GM23338 (cell line): Measurements from ENCODE around the gene MIOS. TPM values are rescaled to one million over a fixed set of nuclear protein-coding genes. Genes with fewer than 3 reads are reported as not detected.

Experiments used
- ATAC-seq: fragments of 200-7000 bp; cut with Tn5 transposase; 3 replicates; pipeline ENCODE4 v1.9.1; 2020
- DNase-seq: peaks from one replicate; pipeline ENCODE4 v3.0.0-alpha.2; 2015; ENCODE audit warnings: low spot score
- H2AFZ ChIP-seq: fragments of 200-600 bp; sonication (generic); 2 replicates; pipeline ENCODE4 v1.8.0; 2016; ENCODE audit warnings: antibody characterized with exemption, mild to moderate bottlenecking, moderate library complexity
- H3F3A ChIP-seq: fragments of 200-600 bp; sonication (generic); replicated peaks from 2 replicates; pipeline ENCODE4 v1.8.0; 2017; ENCODE audit warnings: antibody characterized with exemption, mixed run types, low read depth
- H3K27ac ChIP-seq: fragments of 200-600 bp; sonication (generic); 2 replicates; pipeline ENCODE4 v1.6.1; 2016; ENCODE audit warnings: low read depth
- H3K27me3 ChIP-seq: fragments of 200-600 bp; sonication (generic); 2 replicates; pipeline ENCODE4 v1.8.0; 2016; ENCODE audit warnings: mild to moderate bottlenecking, mixed run types, moderate library complexity; ENCODE audit not compliant: insufficient read depth
- H3K36me3 ChIP-seq: fragments of 200-600 bp; sonication (generic); 2 replicates; pipeline ENCODE4 v1.8.0; 2016; ENCODE audit warnings: mild to moderate bottlenecking; ENCODE audit not compliant: insufficient read depth
- H3K4me1 ChIP-seq: fragments of 200-600 bp; sonication (generic); 2 replicates; pipeline ENCODE4 v1.8.0; 2016; ENCODE audit warnings: mild to moderate bottlenecking, moderate library complexity; ENCODE audit not compliant: insufficient read depth
- H3K4me2 ChIP-seq: fragments of 200-600 bp; sonication (generic); 2 replicates; pipeline ENCODE4 v1.7.1; 2017; ENCODE audit warnings: mixed run types
- H3K4me3 ChIP-seq: fragments of 200-600 bp; sonication (generic); 2 replicates; pipeline ENCODE4 v1.6.1; 2016; ENCODE audit warnings: mixed run types
- H3K79me2 ChIP-seq: fragments of 200-600 bp; sonication (generic); replicated peaks from 2 replicates; pipeline ENCODE4 v1.8.0; 2017; ENCODE audit warnings: mild to moderate bottlenecking; ENCODE audit not compliant: insufficient read depth
- H3K9me2 ChIP-seq: fragments of 200-600 bp; sonication (generic); 2 replicates; pipeline ENCODE4 v1.8.0; 2017; ENCODE audit not compliant: insufficient read depth
- H4K20me1 ChIP-seq: fragments of 200-600 bp; sonication (generic); replicated peaks from 2 replicates; pipeline ENCODE4 v1.8.0; 2017; ENCODE audit warnings: mild to moderate bottlenecking; ENCODE audit not compliant: insufficient read depth
- H3K27ac Mint-ChIP-seq: 2 replicates; pipeline ENCODE4 v1.8.0; 2020; ENCODE audit warnings: inconsistent platforms, mild to moderate bottlenecking, moderate library complexity, mixed read lengths
- H3K27me3 Mint-ChIP-seq: 3 replicates; pipeline ENCODE4 v1.8.0; 2022; ENCODE audit warnings: low read depth, mild to moderate bottlenecking, moderate library complexity, mixed read lengths, inconsistent platforms; ENCODE audit not compliant: insufficient read depth, poor library complexity
- H3K36me3 Mint-ChIP-seq: 3 replicates; pipeline ENCODE4 v1.8.0; 2021; ENCODE audit warnings: low read depth, mild to moderate bottlenecking, inconsistent platforms, moderate library complexity, mixed read lengths
- H3K4me1 Mint-ChIP-seq: 3 replicates; pipeline ENCODE4 v1.8.0; 2020; ENCODE audit warnings: mild to moderate bottlenecking, inconsistent platforms, mixed read lengths
- H3K4me3 Mint-ChIP-seq: 3 replicates; pipeline ENCODE4 v1.8.0; 2021; ENCODE audit warnings: moderate library complexity, mild to moderate bottlenecking, inconsistent platforms, mixed read lengths
- H3K9me3 Mint-ChIP-seq: 3 replicates; pipeline ENCODE4 v1.8.0; 2020; ENCODE audit warnings: moderate library complexity, mild to moderate bottlenecking, inconsistent platforms, mixed read lengths
- CREB1 ChIP-seq: fragments of 250-450 bp; sonication (Bioruptor Pico); IDR thresholded peaks from 2 replicates; pipeline ENCODE4 v1.5.0; 2020; ENCODE audit warnings: low read depth, mild to moderate bottlenecking, moderate library complexity
- CTCF ChIP-seq, 2 experiments: fragments of 200-600 bp in 1 of 2; sonication (generic) in 1 of 2; conservative IDR thresholded peaks; 2 replicates each; pipeline versions ENCODE4 v1.5.1 to v1.6.1; 2016 to 2017; ENCODE audit warnings: antibody characterized with exemption in 2 of 2, low read depth in 2 of 2, mild to moderate bottlenecking in 2 of 2, moderate library complexity in 1 of 2
- EZH2 ChIP-seq: fragments of 200-600 bp; sonication (generic); IDR thresholded peaks from one replicate; pipeline ENCODE4 v1.8.0; 2017; ENCODE audit warnings: antibody characterized with exemption, mild to moderate bottlenecking, low read depth; ENCODE audit not compliant: unreplicated experiment
- EZH2phosphoT487 ChIP-seq: fragments of 200-600 bp; sonication (generic); IDR thresholded peaks from one replicate; pipeline ENCODE4 v1.8.1; 2018; ENCODE audit warnings: antibody characterized with exemption; ENCODE audit not compliant: unreplicated experiment
- JUNB ChIP-seq: IDR thresholded peaks from one replicate; pipeline ENCODE4 v1.6.1; 2016; ENCODE audit warnings: antibody characterized with exemption; ENCODE audit not compliant: unreplicated experiment
- NANOG ChIP-seq: IDR thresholded peaks from 2 replicates; pipeline ENCODE4 v1.6.1; 2016; ENCODE audit warnings: antibody characterized with exemption, borderline replicate concordance
- POLR2AphosphoS5 ChIP-seq: IDR thresholded peaks from 2 replicates; pipeline ENCODE4 v1.6.1; 2016; ENCODE audit warnings: antibody characterized with exemption, low read depth
- REST ChIP-seq: IDR thresholded peaks from one replicate; pipeline ENCODE4 v1.6.1; 2018; ENCODE audit warnings: antibody characterized with exemption; ENCODE audit not compliant: unreplicated experiment
- ZNF114 ChIP-seq: fragments of 250-450 bp; sonication (Bioruptor Pico); IDR thresholded peaks from 2 replicates; pipeline ENCODE4 v1.5.0; 2020; ENCODE audit warnings: mild to moderate bottlenecking, moderate library complexity
- polyA plus RNA-seq: library from polyadenylated mRNA; unstranded; fragments of >200 nt; fragmentation: Nextera tagmentation; extraction: Ambion mirVana; gene quantifications from 2 replicates; pipeline ENCODE4 v1.2.1, GENCODE V29; 2016
- total RNA-seq: library from RNA; depleted of rRNA; stranded (reverse); fragments of >200 nt; shearing (Covaris generic); gene quantifications from 2 replicates; pipeline ENCODE4 v1.2.3, GENCODE V29; 2014
- TF ChIP-seq, protein P1 (sequence below): IDR thresholded peaks from 2 replicates; pipeline ENCODE4 v1.6.1; 2016; ENCODE audit warnings: antibody characterized with exemption

MIOS gene
- total and polyA plus RNA-seq, 2 experiments from 2014 or later: 13.1 to 85.7 TPM

GRCh38 chr7:7527047-7527446, 39.6 kb upstream of the MIOS start (continued):
- no peak for TF ChIP-seq CTCF (conservative IDR thresholded peaks at IDR 0.05; ENCODE audit: low read depth in 2 of 2)

DNA sequence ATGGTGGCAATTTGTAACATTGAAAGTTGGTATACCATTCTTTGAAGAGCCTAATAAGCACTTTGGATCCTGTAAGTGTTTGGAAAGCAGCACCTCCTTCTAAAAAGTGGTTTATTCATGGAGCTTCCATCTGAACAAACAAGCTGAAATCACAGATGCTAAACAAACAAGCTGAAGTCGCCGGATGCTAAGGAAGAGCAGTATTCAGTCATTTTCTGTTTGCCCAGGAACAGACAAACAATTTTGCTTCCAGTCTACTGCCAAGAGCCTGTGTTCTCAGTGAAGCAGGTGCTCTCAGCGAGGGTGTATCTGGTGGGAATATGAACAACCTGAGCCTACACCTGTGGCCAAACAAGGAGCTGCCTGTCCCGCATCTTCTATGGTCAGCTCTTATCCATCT, 37.4 kb upstream of the MIOS start:
- no peak overlapping the region for H3K4me3 Mint-ChIP-seq
- Histone ChIP-seq H3K4me1 (no peaks in the 10 kb centered on the region), H4K20me1 (no peaks in the 10 kb centered on the region), H3K4me2 (no peak overlapping the region), H3F3A (no peaks in the 10 kb centered on the region), H3K4me3 (no peak overlapping the region), H3K36me3 (no peaks in the 10 kb centered on the region), H3K79me2 (no peaks in the 10 kb centered on the region), H3K9me2 (no peaks in the 10 kb centered on the region), H3K27ac (no peak overlapping the region), H2AFZ (0 out of 2 replicates have a peak overlapping the region, but pooled peaks have one; percentile 1), H3K27me3 (no peaks in the 10 kb centered on the region)
- DNase-seq (no peak), ATAC-seq (no peak)
- no peaks in the 10 kb centered on the region for H3K9me3 Mint-ChIP-seq
- peaks cover 3% of the 10 kb centered on the region for H3K27me3 Mint-ChIP-seq
- no peaks in the 10 kb centered on the region for H3K36me3 Mint-ChIP-seq
- H3K4me1 Mint-ChIP-seq: no peaks in the 10 kb centered on the region
- H3K27ac Mint-ChIP-seq: no peak overlapping the region
- no peak for TF ChIP-seq CREB1
- no peak for TF ChIP-seq POLR2AphosphoS5
- no peak for TF ChIP-seq NANOG
- TF ChIP-seq JUNB: no peak
- no peak for TF ChIP-seq ZNF114 (CRISPR knock-in tag)
- TF ChIP-seq CTCF (conservative IDR thresholded peaks at IDR 0.05; ENCODE audit: low read depth in 2 of 2): no peak
- no peak for TF ChIP-seq EZH2
- TF ChIP-seq REST: no peak
- TF ChIP-seq, protein P1, sequence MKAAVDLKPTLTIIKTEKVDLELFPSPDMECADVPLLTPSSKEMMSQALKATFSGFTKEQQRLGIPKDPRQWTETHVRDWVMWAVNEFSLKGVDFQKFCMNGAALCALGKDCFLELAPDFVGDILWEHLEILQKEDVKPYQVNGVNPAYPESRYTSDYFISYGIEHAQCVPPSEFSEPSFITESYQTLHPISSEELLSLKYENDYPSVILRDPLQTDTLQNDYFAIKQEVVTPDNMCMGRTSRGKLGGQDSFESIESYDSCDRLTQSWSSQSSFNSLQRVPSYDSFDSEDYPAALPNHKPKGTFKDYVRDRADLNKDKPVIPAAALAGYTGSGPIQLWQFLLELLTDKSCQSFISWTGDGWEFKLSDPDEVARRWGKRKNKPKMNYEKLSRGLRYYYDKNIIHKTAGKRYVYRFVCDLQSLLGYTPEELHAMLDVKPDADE: no peak
- no peak for TF ChIP-seq EZH2phosphoT487
